ENCODE measurements around the gene TMEM117. TPM values are rescaled to one million over a fixed set of nuclear protein-coding genes. Genes with fewer than 3 reads are reported as not detected.

TMEM117 gene
- total RNA-seq, 2 donors from 2014 or later, result 7.3 to 30.8 TPM

GRCh38 chr12:43884683-43885410 is 49.0 kb downstream of the TMEM117 start:
- ATAC-seq (ENCODE audit: insufficient number of reproducible peaks, low FRiP score, low read depth) (no peak), DNase-seq (ENCODE audit: low spot score) (no peak)
- H3K4me3 ChIP-seq, result no peak overlapping the region
- no peaks in the 10 kb centered on the region for H3K36me3 ChIP-seq
- H3K4me1 ChIP-seq (ENCODE audit: control insufficient read depth in 1 of 2, low read depth in 2 of 2), result peaks cover 5% of the 10 kb centered on the region in 2 donors
- TF ChIP-seq CTCF (IDR thresholded peaks at IDR 0.05), result no peak
- H3K27ac ChIP-seq, result no peak overlapping the region
- H3K9me3 ChIP-seq, result no peaks in the 10 kb centered on the region
- H3K27me3 ChIP-seq (replicated peaks; ENCODE audit: insufficient read depth), result no peaks in the 10 kb centered on the region

- Histone ChIP-seq H3K4me3 (no peak overlapping the region), H3K27ac (no peak overlapping the region), H3K36me3 (no peaks in the 10 kb centered on the region), H3K27me3 (replicated peaks; ENCODE audit: insufficient read depth) (no peaks in the 10 kb centered on the region), H3K9me3 (no peaks in the 10 kb centered on the region), H3K4me1 (ENCODE audit: control insufficient read depth in 1 of 2, low read depth in 2 of 2) (peaks cover 5% of the 10 kb centered on the region in 2 donors)
- TF ChIP-seq CTCF (IDR thresholded peaks at IDR 0.05), result no peak
- ATAC-seq (ENCODE audit: insufficient number of reproducible peaks, low FRiP score, low read depth), result no peak
- no peak for DNase-seq (ENCODE audit: low spot score)
Measured at GRCh38 chr12:43887397-43887796, 51.5 kb downstream of the TMEM117 start.

- H3K27me3 ChIP-seq (replicated peaks; ENCODE audit: insufficient read depth), result no peaks in the 10 kb centered on the region
- no peaks in the 10 kb centered on the region for H3K9me3 ChIP-seq
- no peak for TF ChIP-seq CTCF (IDR thresholded peaks at IDR 0.05)
- no peaks in the 10 kb centered on the region for H3K36me3 ChIP-seq
- ATAC-seq (ENCODE audit: insufficient number of reproducible peaks, low FRiP score, low read depth) (no peak), DNase-seq (ENCODE audit: low spot score) (no peak)
- H3K27ac ChIP-seq, result no peak overlapping the region
- H3K4me3 ChIP-seq, result no peak overlapping the region
- no peaks in the 10 kb centered on the region for H3K4me1 ChIP-seq (ENCODE audit: control insufficient read depth in 1 of 2, low read depth in 2 of 2)
Measured at GRCh38 chr12:43891856-43892574, 56.1 kb downstream of the TMEM117 start.

- Histone ChIP-seq H3K27ac (no peak overlapping the region), H3K4me3 (no peak overlapping the region), H3K27me3 (replicated peaks; ENCODE audit: insufficient read depth) (no peaks in the 10 kb centered on the region), H3K4me1 (ENCODE audit: control insufficient read depth in 1 of 2, low read depth in 2 of 2) (no peaks in the 10 kb centered on the region), H3K36me3 (no peaks in the 10 kb centered on the region), H3K9me3 (no peaks in the 10 kb centered on the region)
- DNase-seq (ENCODE audit: low spot score) (no peak), ATAC-seq (ENCODE audit: insufficient number of reproducible peaks, low FRiP score, low read depth) (no peak)
- TF ChIP-seq CTCF (IDR thresholded peaks at IDR 0.05), result no peak
Measured at GRCh38 chr12:43893670-43894069, 57.8 kb downstream of the TMEM117 start.

GRCh38 chr12:43895580-43896206 is 59.8 kb downstream of the TMEM117 start:
- Histone ChIP-seq H3K4me1 (ENCODE audit: control insufficient read depth in 1 of 2, low read depth in 2 of 2) (no peaks in the 10 kb centered on the region), H3K36me3 (no peaks in the 10 kb centered on the region), H3K27me3 (replicated peaks; ENCODE audit: insufficient read depth) (no peaks in the 10 kb centered on the region), H3K27ac (no peak overlapping the region), H3K4me3 (no peak overlapping the region), H3K9me3 (no peaks in the 10 kb centered on the region)
- no peak for DNase-seq (ENCODE audit: low spot score)
- TF ChIP-seq CTCF (IDR thresholded peaks at IDR 0.05), result no peak
- ATAC-seq (ENCODE audit: insufficient number of reproducible peaks, low FRiP score, low read depth), result no peak
